Measurements from ENCODE around the gene RNF222. TPM values are rescaled to one million over a fixed set of nuclear protein-coding genes. Genes with fewer than 3 reads are reported as not detected.
"Not testable (repeated sequence)": the region's sequence is repeated elsewhere in the genome, so short reads cannot be mapped to it uniquely, and the experiment has no call there.

RNF222 gene
- total RNA-seq, 1 donor from 2014 or later = under 0.01 TPM

DNA sequence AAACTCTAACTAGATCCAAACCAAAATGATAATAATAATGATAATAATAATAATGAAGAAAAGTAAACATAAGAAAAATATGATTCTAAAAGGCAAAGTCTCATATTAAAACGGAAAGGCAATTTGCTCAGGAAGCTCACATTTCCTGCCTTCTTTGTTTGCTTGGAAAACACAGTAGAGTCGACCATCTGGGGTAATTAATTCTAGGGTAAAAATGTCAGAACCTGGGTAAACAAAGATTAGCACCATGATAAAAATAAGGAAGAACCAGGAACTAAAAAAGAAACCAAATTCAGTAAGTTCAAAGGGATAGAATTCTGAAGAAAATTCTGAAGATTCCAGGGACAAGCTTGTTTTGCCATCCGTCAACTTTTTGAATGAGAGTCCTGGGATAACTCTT, 37.4 kb downstream of the RNF222 start:
- FAIRE-seq (no peak), DNase-seq (ENCODE audit: low read depth) (no peak)
- TF ChIP-seq, protein P1, sequence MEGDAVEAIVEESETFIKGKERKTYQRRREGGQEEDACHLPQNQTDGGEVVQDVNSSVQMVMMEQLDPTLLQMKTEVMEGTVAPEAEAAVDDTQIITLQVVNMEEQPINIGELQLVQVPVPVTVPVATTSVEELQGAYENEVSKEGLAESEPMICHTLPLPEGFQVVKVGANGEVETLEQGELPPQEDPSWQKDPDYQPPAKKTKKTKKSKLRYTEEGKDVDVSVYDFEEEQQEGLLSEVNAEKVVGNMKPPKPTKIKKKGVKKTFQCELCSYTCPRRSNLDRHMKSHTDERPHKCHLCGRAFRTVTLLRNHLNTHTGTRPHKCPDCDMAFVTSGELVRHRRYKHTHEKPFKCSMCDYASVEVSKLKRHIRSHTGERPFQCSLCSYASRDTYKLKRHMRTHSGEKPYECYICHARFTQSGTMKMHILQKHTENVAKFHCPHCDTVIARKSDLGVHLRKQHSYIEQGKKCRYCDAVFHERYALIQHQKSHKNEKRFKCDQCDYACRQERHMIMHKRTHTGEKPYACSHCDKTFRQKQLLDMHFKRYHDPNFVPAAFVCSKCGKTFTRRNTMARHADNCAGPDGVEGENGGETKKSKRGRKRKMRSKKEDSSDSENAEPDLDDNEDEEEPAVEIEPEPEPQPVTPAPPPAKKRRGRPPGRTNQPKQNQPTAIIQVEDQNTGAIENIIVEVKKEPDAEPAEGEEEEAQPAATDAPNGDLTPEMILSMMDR (IDR thresholded peaks at IDR 0.05; ENCODE audit: insufficient read depth, low read length, severe bottlenecking) = no peak
- H3K27me3 ChIP-seq (ENCODE audit: control insufficient read depth, insufficient read depth, low read length) = no peaks in the 10 kb centered on the region
- no peak overlapping the region for H3K4me3 ChIP-seq (ENCODE audit: low read depth, low read length)
- no peaks in the 10 kb centered on the region for H3K36me3 ChIP-seq (ENCODE audit: control insufficient read depth, insufficient read depth, low read length)

DNA sequence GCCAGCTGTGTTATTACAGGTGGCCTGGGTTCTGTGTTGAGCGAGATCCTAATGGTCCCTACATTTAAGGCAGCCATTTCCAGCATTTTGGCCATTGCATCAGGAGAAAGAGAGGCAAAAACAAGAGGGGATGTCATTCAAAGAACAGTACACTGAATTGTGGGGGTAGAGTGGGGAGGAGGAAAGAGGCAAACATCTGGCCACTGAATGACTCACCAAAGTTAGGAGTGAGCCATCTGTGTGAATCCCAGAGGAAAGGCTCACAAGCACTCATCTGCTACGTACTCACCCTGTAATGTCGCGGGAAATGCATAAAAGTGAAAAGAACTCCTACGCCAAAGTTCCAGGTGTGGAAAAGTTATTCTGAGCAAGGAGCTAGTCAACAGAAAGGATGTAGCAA, 37.9 kb downstream of the RNF222 start:
- H3K4me3 ChIP-seq (ENCODE audit: low read depth, low read length) = no peak overlapping the region
- DNase-seq (ENCODE audit: low read depth) = peak; percentile 88
- no peaks in the 10 kb centered on the region for H3K36me3 ChIP-seq (ENCODE audit: control insufficient read depth, insufficient read depth, low read length)
- TF ChIP-seq, protein P1 (IDR thresholded peaks at IDR 0.05; ENCODE audit: insufficient read depth, low read length, severe bottlenecking) = no peak
- H3K27me3 ChIP-seq (ENCODE audit: control insufficient read depth, insufficient read depth, low read length) = no peaks in the 10 kb centered on the region
- FAIRE-seq = no peak

DNA sequence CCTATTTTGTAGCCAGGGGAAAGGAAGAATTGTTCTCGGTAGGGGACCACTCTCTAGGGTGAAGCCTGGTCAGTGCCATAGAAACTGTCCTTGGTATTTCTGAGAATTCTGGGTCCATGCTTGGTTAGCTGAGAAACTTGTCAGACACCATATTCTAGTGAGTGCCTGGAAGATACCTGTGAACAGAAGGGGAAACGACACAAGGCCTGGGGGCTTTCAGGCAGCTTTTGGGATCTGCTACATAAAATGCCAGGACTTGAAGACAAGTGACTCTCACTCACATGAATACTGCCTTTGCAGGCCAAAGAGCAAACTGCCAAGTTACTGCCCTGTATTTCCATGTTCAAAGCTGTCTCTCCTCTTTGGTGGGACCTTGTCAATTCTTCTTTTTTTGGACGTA, 39.7 kb downstream of the RNF222 start:
- FAIRE-seq = no peak
- DNase-seq (ENCODE audit: low read depth) = no peak
- Histone ChIP-seq H3K4me3 (ENCODE audit: low read depth, low read length) (no peak overlapping the region), H3K27me3 (ENCODE audit: control insufficient read depth, insufficient read depth, low read length) (no peaks in the 10 kb centered on the region), H3K36me3 (ENCODE audit: control insufficient read depth, insufficient read depth, low read length) (no peaks in the 10 kb centered on the region)
- TF ChIP-seq, protein P1 (IDR thresholded peaks at IDR 0.05; ENCODE audit: insufficient read depth, low read length, severe bottlenecking) = no peak

DNA sequence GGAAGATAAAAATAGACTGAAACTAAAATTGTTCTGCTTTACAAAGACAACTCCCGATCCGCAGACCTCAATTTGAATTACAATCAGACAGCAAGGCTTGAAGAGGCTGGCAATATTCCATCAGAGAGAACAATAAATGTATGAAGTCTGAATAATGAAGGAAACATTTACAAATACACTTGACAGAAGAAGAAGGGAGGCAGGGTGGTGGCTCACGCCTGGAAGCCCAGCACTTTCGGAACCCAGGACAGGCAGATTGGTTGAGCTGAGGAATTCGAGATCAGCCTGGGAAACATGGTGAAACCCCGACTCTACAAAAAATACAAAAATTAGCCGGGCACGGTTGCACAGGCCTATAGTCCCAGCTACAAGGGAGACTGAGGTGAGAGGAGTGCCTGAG, 43.4 kb downstream of the RNF222 start:
- no peak for DNase-seq (ENCODE audit: low read depth)
- Histone ChIP-seq H3K36me3 (ENCODE audit: control insufficient read depth, insufficient read depth, low read length) (no peaks in the 10 kb centered on the region), H3K4me3 (ENCODE audit: low read depth, low read length) (no peak overlapping the region), H3K27me3 (ENCODE audit: control insufficient read depth, insufficient read depth, low read length) (no peaks in the 10 kb centered on the region)
- TF ChIP-seq, protein P1 (IDR thresholded peaks at IDR 0.05; ENCODE audit: insufficient read depth, low read length, severe bottlenecking) = no peak
- FAIRE-seq = no peak

DNA sequence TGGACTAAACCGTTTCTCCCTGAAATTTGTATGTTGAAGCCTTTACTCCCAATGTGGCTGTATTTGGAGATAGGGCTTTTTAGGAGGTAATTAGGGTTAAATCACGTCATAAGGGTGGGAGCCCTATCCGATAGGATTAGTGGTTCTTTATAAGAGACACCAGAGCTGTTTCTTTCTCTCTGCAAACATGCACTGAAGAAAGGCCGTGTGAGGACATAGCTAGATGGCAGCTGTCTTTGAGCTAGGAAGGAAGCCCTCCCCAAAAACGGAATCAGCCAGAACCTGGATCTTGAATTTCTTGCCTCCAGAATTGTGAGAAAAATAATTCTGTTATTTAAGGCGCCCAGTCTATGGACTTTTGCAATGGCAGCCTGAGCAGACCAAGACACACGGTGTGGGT, 43.9 kb downstream of the RNF222 start:
- DNase-seq (ENCODE audit: low read depth) (no peak), FAIRE-seq (no peak)
- no peaks in the 10 kb centered on the region for H3K36me3 ChIP-seq (ENCODE audit: control insufficient read depth, insufficient read depth, low read length)
- no peak overlapping the region for H3K4me3 ChIP-seq (ENCODE audit: low read depth, low read length)
- TF ChIP-seq, protein P1 (IDR thresholded peaks at IDR 0.05; ENCODE audit: insufficient read depth, low read length, severe bottlenecking) = no peak
- H3K27me3 ChIP-seq (ENCODE audit: control insufficient read depth, insufficient read depth, low read length) = no peaks in the 10 kb centered on the region

DNA sequence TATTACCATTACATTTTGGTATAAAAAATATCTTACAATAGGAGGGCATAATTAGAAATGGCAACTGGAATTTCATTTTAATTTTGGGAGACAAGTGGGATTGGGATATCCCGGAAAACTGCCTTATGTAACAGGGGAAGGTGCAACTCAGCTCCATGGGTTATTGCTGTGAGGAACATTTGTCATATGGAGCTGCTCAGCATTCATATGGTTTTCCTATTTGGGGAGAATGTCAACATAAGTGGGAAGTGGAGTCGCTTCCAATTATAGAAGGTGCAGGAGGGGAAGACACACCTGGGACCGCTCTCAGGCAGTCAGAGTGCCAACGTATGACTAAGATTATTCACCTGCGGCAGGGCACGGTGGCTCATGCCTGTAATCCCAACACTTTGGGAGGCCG, 47.3 kb downstream of the RNF222 start:
- DNase-seq (ENCODE audit: low read depth) (no peak), FAIRE-seq (no peak)
- TF ChIP-seq, protein P1 (IDR thresholded peaks at IDR 0.05; ENCODE audit: insufficient read depth, low read length, severe bottlenecking) = no peak
- Histone ChIP-seq H3K27me3 (ENCODE audit: control insufficient read depth, insufficient read depth, low read length) (peaks cover 4% of the 10 kb centered on the region), H3K36me3 (ENCODE audit: control insufficient read depth, insufficient read depth, low read length) (no peaks in the 10 kb centered on the region), H3K4me3 (ENCODE audit: low read depth, low read length) (no peak overlapping the region)

DNA sequence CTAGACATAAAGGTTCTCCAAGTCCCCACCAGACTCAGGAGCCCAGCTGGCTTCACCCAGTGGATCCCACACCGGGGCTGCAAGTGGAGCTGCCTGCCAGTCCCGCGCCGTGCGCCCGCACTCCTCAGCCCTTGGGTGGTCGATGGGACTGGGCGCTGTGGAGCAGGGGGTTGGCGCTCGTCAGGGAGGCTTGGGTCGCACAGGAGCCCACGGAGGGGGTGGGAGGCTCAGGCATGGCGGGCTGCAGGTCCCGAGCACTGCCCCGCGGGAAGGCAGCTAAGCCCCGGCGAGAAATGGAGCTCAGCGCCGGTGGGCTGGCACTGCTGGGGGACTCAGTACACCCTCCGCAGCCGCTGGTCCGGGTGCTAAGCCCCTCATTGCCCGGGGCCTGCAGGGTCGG, 50.6 kb downstream of the RNF222 start:
- H3K27me3 ChIP-seq (ENCODE audit: control insufficient read depth, insufficient read depth, low read length); H3K36me3 ChIP-seq (ENCODE audit: control insufficient read depth, insufficient read depth, low read length); FAIRE-seq; H3K4me3 ChIP-seq (ENCODE audit: low read depth, low read length); DNase-seq (ENCODE audit: low read depth): not testable (repeated sequence)
